Measurements from ENCODE around the gene PAFAH1B2. TPM values are rescaled to one million over a fixed set of nuclear protein-coding genes. Genes with fewer than 3 reads are reported as not detected.

PAFAH1B2 gene
- total and polyA plus RNA-seq, 2 donors (not counting 3 experiments of a cell fraction or from before 2014, with no cell fraction given): 34.2 to 128 TPM

DNA sequence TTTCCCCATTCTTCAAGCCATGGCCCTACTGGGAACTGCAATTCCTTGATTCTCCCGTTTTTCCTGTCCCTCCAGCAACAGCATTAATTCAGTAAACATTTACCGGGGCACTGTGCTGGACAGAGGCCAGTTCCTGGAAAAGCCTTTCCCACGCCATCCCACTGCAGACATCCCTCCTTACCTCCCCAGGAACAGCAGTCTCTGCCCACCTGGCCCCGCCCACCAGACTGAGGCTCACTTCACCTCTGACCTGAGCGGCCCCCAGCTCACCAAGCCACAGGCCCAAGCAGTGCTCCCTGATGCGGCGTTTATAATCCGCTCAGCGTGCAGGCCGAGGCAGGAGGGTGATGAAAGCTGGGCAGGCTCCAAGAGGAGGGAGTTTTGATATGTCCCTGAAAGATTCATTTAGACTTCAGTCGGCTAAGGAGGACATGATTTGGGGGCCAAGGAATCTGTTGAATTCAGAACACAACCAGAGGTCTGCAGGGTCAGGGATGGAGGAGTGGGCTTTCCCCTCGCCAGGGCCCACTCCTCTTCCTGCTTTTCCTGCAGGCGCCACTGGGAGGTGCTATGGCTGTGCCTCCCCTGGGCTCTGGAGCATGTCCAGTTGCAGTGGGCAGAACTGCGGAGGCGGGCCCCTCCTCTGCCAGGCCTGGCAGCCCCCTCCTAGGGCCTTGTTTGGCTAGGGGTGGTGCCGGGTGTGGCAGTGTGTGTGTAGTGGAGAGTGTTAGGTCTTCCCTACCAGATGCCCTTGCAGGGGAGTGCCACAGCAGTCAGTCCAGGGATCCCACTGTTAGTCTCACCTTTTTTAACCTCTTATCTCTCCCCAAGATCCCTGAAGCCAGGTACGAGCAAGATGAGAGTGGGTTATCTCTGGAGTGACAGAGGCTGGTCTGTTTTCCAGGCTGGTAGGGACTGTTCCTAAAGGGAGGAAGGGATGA, 53.7 kb downstream of the PAFAH1B2 start:
- Histone ChIP-seq H3K79me2 (ENCODE audit: control insufficient read depth, insufficient read depth, low read length) (no peaks in the 10 kb centered on the region), H3K4me2 (ENCODE audit: insufficient read depth, low read length) (no peak overlapping the region), H4K20me1 (replicated peaks; ENCODE audit: control insufficient read depth, extremely low read depth, insufficient read depth, low read length) (no peaks in the 10 kb centered on the region), H3K9ac (replicated peaks; ENCODE audit: extremely low read depth, insufficient read depth, low read length) (no peak overlapping the region), H3K9me1 (replicated peaks; ENCODE audit: control insufficient read depth, extremely low read depth, insufficient read depth, low read length) (no peaks in the 10 kb centered on the region), H3K27me3 (ENCODE audit: control insufficient read depth in 2 of 2, insufficient read depth in 2 of 2, low read length in 2 of 2) (no peaks in the 10 kb centered on the region), H3K36me3 (ENCODE audit: control insufficient read depth in 2 of 2, extremely low read depth in 1 of 2, insufficient read depth in 2 of 2, low read length in 2 of 2) (peaks cover 0 to 3% of the 10 kb centered on the region in 2 experiments), H3K4me1 (ENCODE audit: control insufficient read depth, extremely low read depth, insufficient read depth, low read length) (peaks cover 9% of the 10 kb centered on the region), H2AFZ (ENCODE audit: low read depth, low read length) (no peak overlapping the region), H3K9me3 (replicated peaks; ENCODE audit: control insufficient read depth, insufficient read depth, low read length) (no peaks in the 10 kb centered on the region), H3K4me3 (replicated peaks in 1 of 3; ENCODE audit: insufficient read depth in 1 of 3, low read depth in 1 of 3, low read length in 3 of 3) (no peak overlapping the region), H3K27ac (ENCODE audit: insufficient read depth, low read depth, low read length) (no peak overlapping the region)
- intact Hi-C loops (cut with micrococcal nuclease) (loop anchor here (2.0 kb wide), 1 partner anchor 19 kb away; the partner anchor contains the start of gene SIDT2), dilution Hi-C loops (cut with MboI; ENCODE audit: extremely low pct_ligation_motif_present, low sequenced_read_pairs) (no loop called here)
- no peak for TF ChIP-seq FOS (IDR thresholded peaks at IDR 0.05; ENCODE audit: borderline replicate concordance, insufficient read depth, low read length)
- TF ChIP-seq, protein P1, sequence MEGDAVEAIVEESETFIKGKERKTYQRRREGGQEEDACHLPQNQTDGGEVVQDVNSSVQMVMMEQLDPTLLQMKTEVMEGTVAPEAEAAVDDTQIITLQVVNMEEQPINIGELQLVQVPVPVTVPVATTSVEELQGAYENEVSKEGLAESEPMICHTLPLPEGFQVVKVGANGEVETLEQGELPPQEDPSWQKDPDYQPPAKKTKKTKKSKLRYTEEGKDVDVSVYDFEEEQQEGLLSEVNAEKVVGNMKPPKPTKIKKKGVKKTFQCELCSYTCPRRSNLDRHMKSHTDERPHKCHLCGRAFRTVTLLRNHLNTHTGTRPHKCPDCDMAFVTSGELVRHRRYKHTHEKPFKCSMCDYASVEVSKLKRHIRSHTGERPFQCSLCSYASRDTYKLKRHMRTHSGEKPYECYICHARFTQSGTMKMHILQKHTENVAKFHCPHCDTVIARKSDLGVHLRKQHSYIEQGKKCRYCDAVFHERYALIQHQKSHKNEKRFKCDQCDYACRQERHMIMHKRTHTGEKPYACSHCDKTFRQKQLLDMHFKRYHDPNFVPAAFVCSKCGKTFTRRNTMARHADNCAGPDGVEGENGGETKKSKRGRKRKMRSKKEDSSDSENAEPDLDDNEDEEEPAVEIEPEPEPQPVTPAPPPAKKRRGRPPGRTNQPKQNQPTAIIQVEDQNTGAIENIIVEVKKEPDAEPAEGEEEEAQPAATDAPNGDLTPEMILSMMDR (IDR thresholded peaks at IDR 0.05; ENCODE audit: extremely low read depth in 1 of 2, insufficient read depth in 1 of 2, low read depth in 1 of 2, low read length in 2 of 2): peak; percentile 36 to 41
- DNase-seq (ENCODE audit: low read depth, low spot score) (no peak), FAIRE-seq (no peak)
- POLR2A ChIA-PET: no interaction called here
- CTCF ChIA-PET: interaction anchor here (1.1 to 1.3 kb wide), 3 partner anchors 16 to 29 kb away, joined by 3 to 4 read pairs (median 3); no protein-coding TSS in a partner anchor
- BruUV-seq (replicated peaks): no TSS peak

DNA sequence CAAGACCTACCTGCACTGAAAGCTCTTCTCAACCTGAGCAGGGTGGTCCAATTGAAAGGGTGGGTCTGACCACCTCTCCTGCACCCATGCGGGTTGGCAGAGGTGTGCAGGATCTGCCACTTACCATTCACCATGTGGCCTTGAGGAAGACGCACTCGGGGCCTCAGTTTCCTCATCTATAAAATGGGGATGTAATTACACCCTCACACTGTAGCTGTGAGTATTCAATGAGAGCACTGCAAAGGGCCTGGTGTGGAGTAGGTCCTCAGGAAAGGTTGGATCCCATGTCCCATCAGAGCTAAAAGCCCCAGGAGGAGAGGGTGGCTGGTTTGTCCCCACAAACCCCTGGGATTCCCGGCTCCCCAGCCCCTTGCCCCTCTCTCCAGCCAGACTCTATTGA, 54.5 kb downstream of the PAFAH1B2 start:
- TSS peak; percentile 72 for BruUV-seq (replicated peaks)
- ChIA-PET CTCF (interaction anchor here (1.1 to 1.3 kb wide), 3 partner anchors 15 to 28 kb away, joined by 3 to 4 read pairs (median 3); no protein-coding TSS in a partner anchor), POLR2A (no interaction called here)
- no peaks in the 10 kb centered on the region for H3K27me3 ChIP-seq (ENCODE audit: control insufficient read depth in 2 of 2, insufficient read depth in 2 of 2, low read length in 2 of 2)
- H3K79me2 ChIP-seq (ENCODE audit: control insufficient read depth, insufficient read depth, low read length): no peaks in the 10 kb centered on the region
- no peak for DNase-seq (ENCODE audit: low read depth, low spot score)
- H3K4me1 ChIP-seq (ENCODE audit: control insufficient read depth, extremely low read depth, insufficient read depth, low read length): peaks cover 9% of the 10 kb centered on the region
- H3K36me3 ChIP-seq (ENCODE audit: control insufficient read depth in 2 of 2, extremely low read depth in 1 of 2, insufficient read depth in 2 of 2, low read length in 2 of 2): peaks cover 0 to 3% of the 10 kb centered on the region in 2 experiments
- dilution Hi-C loops (cut with MboI; ENCODE audit: extremely low pct_ligation_motif_present, low sequenced_read_pairs): no loop called here
- H4K20me1 ChIP-seq (replicated peaks; ENCODE audit: control insufficient read depth, extremely low read depth, insufficient read depth, low read length): no peaks in the 10 kb centered on the region
- H3K4me3 ChIP-seq (replicated peaks in 1 of 3; ENCODE audit: insufficient read depth in 1 of 3, low read depth in 1 of 3, low read length in 3 of 3): peak overlapping the region in 1 of 3 experiments; percentile 12
- TF ChIP-seq JUN (IDR thresholded peaks at IDR 0.05; ENCODE audit: borderline replicate concordance, insufficient read depth, insufficient read length, low read depth) (no peak), MYC (IDR thresholded peaks at IDR 0.05; ENCODE audit: low read depth, low read length) (no peak), EZH2 (IDR thresholded peaks at IDR 0.05; ENCODE audit: borderline replicate concordance, low read depth, low read length, severe bottlenecking) (no peak), POLR2AphosphoS5 (IDR thresholded peaks at IDR 0.05; ENCODE audit: insufficient read depth, low read depth, low read length) (no peak), POLR2A (IDR thresholded peaks at IDR 0.05; ENCODE audit: low read depth, low read length) (no peak), FOS (IDR thresholded peaks at IDR 0.05; ENCODE audit: borderline replicate concordance, insufficient read depth, low read length) (no peak), GATA2 (IDR thresholded peaks at IDR 0.05; ENCODE audit: insufficient read depth, insufficient read length, low read depth, low read length) (no peak)
- TF ChIP-seq, protein P1 (IDR thresholded peaks at IDR 0.05; ENCODE audit: extremely low read depth in 1 of 2, insufficient read depth in 1 of 2, low read depth in 1 of 2, low read length in 2 of 2): no peak
- TF ChIP-seq, protein P2, sequence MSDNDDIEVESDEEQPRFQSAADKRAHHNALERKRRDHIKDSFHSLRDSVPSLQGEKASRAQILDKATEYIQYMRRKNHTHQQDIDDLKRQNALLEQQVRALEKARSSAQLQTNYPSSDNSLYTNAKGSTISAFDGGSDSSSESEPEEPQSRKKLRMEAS (IDR thresholded peaks at IDR 0.05; ENCODE audit: insufficient read depth, insufficient read length): no peak
- H3K9ac ChIP-seq (replicated peaks; ENCODE audit: extremely low read depth, insufficient read depth, low read length): no peak overlapping the region
- intact Hi-C loops (cut with micrococcal nuclease): loop anchor here (2.0 kb wide), 1 partner anchor 20 kb away; the partner anchor contains the start of gene SIDT2
- no peaks in the 10 kb centered on the region for H3K9me3 ChIP-seq (replicated peaks; ENCODE audit: control insufficient read depth, insufficient read depth, low read length)
- peak overlapping the region; percentile 38 for H3K4me2 ChIP-seq (ENCODE audit: insufficient read depth, low read length)
- peak overlapping the region; percentile 75 for H2AFZ ChIP-seq (ENCODE audit: low read depth, low read length)
- FAIRE-seq: no peak
- H3K27ac ChIP-seq (ENCODE audit: insufficient read depth, low read depth, low read length): no peak overlapping the region
- H3K9me1 ChIP-seq (replicated peaks; ENCODE audit: control insufficient read depth, extremely low read depth, insufficient read depth, low read length): no peaks in the 10 kb centered on the region

Measured in endothelial cell of umbilical vein (primary cell).